WTC11 (cell line): Measurements from ENCODE around the gene ZCCHC7. TPM values are rescaled to one million over a fixed set of nuclear protein-coding genes. Genes with fewer than 3 reads are reported as not detected.

Source experiments
- ATAC-seq: fragments of 200-7000 bp; cut with Tn5 transposase; 2 replicates; pipeline ENCODE4 v1.10.0; 2021; ENCODE audit warnings: mild to moderate bottlenecking, moderate library complexity
- CTCF ChIA-PET: fragments of 300-600 bp; sonication (Branson Sonifier 250); formaldehyde crosslinking; loops from one replicate; lab custom pipeline; 2021; ENCODE audit warnings: antibody characterized with exemption; lab: Charles Lee
- POLR2A ChIA-PET: fragments of 350-600 bp; sonication (Branson Sonifier 250); formaldehyde crosslinking; loops from one replicate; lab custom pipeline; 2021; ENCODE audit warnings: antibody characterized with exemption; lab: Charles Lee
- DNase-seq: peaks from one replicate; pipeline ENCODE4 v3.0.0; 2021; ENCODE audit warnings: low spot score
- H3K27ac Mint-ChIP-seq: 2 replicates; pipeline ENCODE4 v1.8.0; 2021; ENCODE audit warnings: mixed read lengths
- H3K27me3 Mint-ChIP-seq: 2 replicates; pipeline ENCODE4 v1.8.0; 2021; ENCODE audit warnings: low read depth, mild to moderate bottlenecking, moderate library complexity, mixed read lengths
- H3K36me3 Mint-ChIP-seq: 2 replicates; pipeline ENCODE4 v1.8.0; 2021; ENCODE audit warnings: mixed read lengths
- H3K4me1 Mint-ChIP-seq: 2 replicates; pipeline ENCODE4 v1.8.0; 2022; ENCODE audit warnings: mixed read lengths
- H3K4me3 Mint-ChIP-seq: 2 replicates; pipeline ENCODE4 v1.8.0; 2021; ENCODE audit warnings: mild to moderate bottlenecking, moderate library complexity, mixed read lengths
- H3K9me3 Mint-ChIP-seq: 2 replicates; pipeline ENCODE4 v1.8.0; 2021; ENCODE audit warnings: mixed read lengths
- ATF1 ChIP-seq: sonication (generic); formaldehyde crosslinking; IDR thresholded peaks from 2 replicates; pipeline ENCODE4 v1.8.1; 2023; ENCODE audit warnings: mild to moderate bottlenecking, moderate library complexity, missing genetic modification reagents
- ERG ChIP-seq: fragments of 250-450 bp; sonication (Bioruptor Pico); IDR thresholded peaks from 2 replicates; pipeline ENCODE4 v1.8.0; 2021; ENCODE audit warnings: mild to moderate bottlenecking
- ESRRA ChIP-seq: sonication (generic); formaldehyde crosslinking; IDR thresholded peaks from 2 replicates; pipeline ENCODE4 v1.8.1; 2022; ENCODE audit warnings: mild to moderate bottlenecking, missing genetic modification reagents, borderline replicate concordance
- FOXK1 ChIP-seq: sonication (generic); formaldehyde crosslinking; IDR thresholded peaks from 2 replicates; pipeline ENCODE4 v1.8.0; 2022; ENCODE audit warnings: mild to moderate bottlenecking, moderate library complexity, missing genetic modification reagents
- FOXP4 ChIP-seq: sonication (generic); formaldehyde crosslinking; IDR thresholded peaks from 2 replicates; pipeline ENCODE4 v1.8.0; 2022; ENCODE audit warnings: mild to moderate bottlenecking, missing genetic modification reagents
- GABPB1 ChIP-seq: sonication (generic); formaldehyde crosslinking; IDR thresholded peaks from 2 replicates; pipeline ENCODE4 v1.8.1; 2023; ENCODE audit warnings: mild to moderate bottlenecking, missing genetic modification reagents
- JAZF1 ChIP-seq: fragments of 250-450 bp; sonication (Bioruptor Pico); IDR thresholded peaks from 2 replicates; pipeline ENCODE4 v1.9.0; 2021; ENCODE audit warnings: moderate library complexity, mild to moderate bottlenecking, inconsistent platforms
- NFE2L1 ChIP-seq: sonication (generic); formaldehyde crosslinking; IDR thresholded peaks from 2 replicates; pipeline ENCODE4 v1.8.1; 2023; ENCODE audit warnings: missing genetic modification reagents
- STAT6 ChIP-seq: sonication (generic); formaldehyde crosslinking; conservative IDR thresholded peaks from 2 replicates; pipeline ENCODE4 v1.8.1; 2023; ENCODE audit warnings: mild to moderate bottlenecking, low read depth, missing genetic modification reagents, moderate library complexity
- TEAD1 ChIP-seq: sonication (generic); formaldehyde crosslinking; IDR thresholded peaks from 2 replicates; pipeline ENCODE4 v1.8.0; 2022; ENCODE audit warnings: mild to moderate bottlenecking, missing genetic modification reagents
- TP53 ChIP-seq: sonication (generic); formaldehyde crosslinking; IDR thresholded peaks from 2 replicates; pipeline ENCODE4 v1.8.1; 2023; ENCODE audit warnings: mild to moderate bottlenecking, missing genetic modification reagents
- ZBTB21 ChIP-seq: sonication (generic); formaldehyde crosslinking; IDR thresholded peaks from 2 replicates; pipeline ENCODE4 v1.8.1; 2023; ENCODE audit warnings: mild to moderate bottlenecking, missing genetic modification reagents, borderline replicate concordance
- ZNF121 ChIP-seq: sonication (generic); formaldehyde crosslinking; IDR thresholded peaks from 2 replicates; pipeline ENCODE4 v1.8.0; 2023; ENCODE audit warnings: missing genetic modification reagents
- ZNF232 ChIP-seq: sonication (generic); formaldehyde crosslinking; IDR thresholded peaks from 2 replicates; pipeline ENCODE4 v1.8.0; 2022; ENCODE audit warnings: mild to moderate bottlenecking, missing genetic modification reagents
- ZNF532 ChIP-seq: fragments of 250-450 bp; sonication (Bioruptor Pico); IDR thresholded peaks from 2 replicates; pipeline ENCODE4 v1.9.0; 2021; ENCODE audit warnings: mild to moderate bottlenecking, borderline replicate concordance
- ZSCAN18 ChIP-seq: fragments of 250-450 bp; sonication (Bioruptor Pico); IDR thresholded peaks from 2 replicates; pipeline ENCODE4 v2.1.2; 2022; ENCODE audit warnings: mild to moderate bottlenecking, moderate library complexity
- total RNA-seq: library from RNA; stranded (reverse); gene quantifications from 3 replicates; pipeline ENCODE4 v1.2.3, GENCODE V29; 2021
- TF ChIP-seq, protein P1 (sequence below): sonication (generic); formaldehyde crosslinking; IDR thresholded peaks from 2 replicates; pipeline ENCODE4 v1.8.1; 2023; ENCODE audit warnings: mild to moderate bottlenecking, missing genetic modification reagents

Gene ZCCHC7
- total RNA-seq, 1 experiment from 2014 or later, result 30.1 TPM

- TF ChIP-seq STAT6 (CRISPR knock-in tag) (no peak), ERG (CRISPR knock-in tag) (no peak), ZBTB21 (CRISPR knock-in tag) (no peak), TP53 (no peak), ZNF232 (CRISPR knock-in tag) (no peak)
- TF ChIP-seq, protein P1, sequence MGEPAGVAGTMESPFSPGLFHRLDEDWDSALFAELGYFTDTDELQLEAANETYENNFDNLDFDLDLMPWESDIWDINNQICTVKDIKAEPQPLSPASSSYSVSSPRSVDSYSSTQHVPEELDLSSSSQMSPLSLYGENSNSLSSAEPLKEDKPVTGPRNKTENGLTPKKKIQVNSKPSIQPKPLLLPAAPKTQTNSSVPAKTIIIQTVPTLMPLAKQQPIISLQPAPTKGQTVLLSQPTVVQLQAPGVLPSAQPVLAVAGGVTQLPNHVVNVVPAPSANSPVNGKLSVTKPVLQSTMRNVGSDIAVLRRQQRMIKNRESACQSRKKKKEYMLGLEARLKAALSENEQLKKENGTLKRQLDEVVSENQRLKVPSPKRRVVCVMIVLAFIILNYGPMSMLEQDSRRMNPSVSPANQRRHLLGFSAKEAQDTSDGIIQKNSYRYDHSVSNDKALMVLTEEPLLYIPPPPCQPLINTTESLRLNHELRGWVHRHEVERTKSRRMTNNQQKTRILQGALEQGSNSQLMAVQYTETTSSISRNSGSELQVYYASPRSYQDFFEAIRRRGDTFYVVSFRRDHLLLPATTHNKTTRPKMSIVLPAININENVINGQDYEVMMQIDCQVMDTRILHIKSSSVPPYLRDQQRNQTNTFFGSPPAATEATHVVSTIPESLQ (CRISPR knock-in tag), result no peak
Measured at GRCh38 chr9:37337301-37337890, 217.0 kb downstream of the ZCCHC7 start (continued).

GRCh38 chr9:37338218-37338617 is 217.8 kb downstream of the ZCCHC7 start:
- TF ChIP-seq TEAD1, result no peak
- TF ChIP-seq ZBTB21 (CRISPR knock-in tag), result no peak
- no peak for TF ChIP-seq NFE2L1 (CRISPR knock-in tag)
- no peak for TF ChIP-seq JAZF1 (CRISPR knock-in tag)
- TF ChIP-seq GABPB1, result no peak
- TF ChIP-seq, protein P1 (CRISPR knock-in tag), result no peak
- TF ChIP-seq ZNF121 (CRISPR knock-in tag), result no peak
- no peak for TF ChIP-seq ZSCAN18 (CRISPR knock-in tag)
- TF ChIP-seq, all 79 proteins: peak for 0
- DNase-seq (no peak), ATAC-seq (no peak)
- H3K27ac Mint-ChIP-seq, result no peak overlapping the region
- H3K4me1 Mint-ChIP-seq, result peaks cover 41% of the 10 kb centered on the region
- H3K36me3 Mint-ChIP-seq, result no peaks in the 10 kb centered on the region
- no peaks in the 10 kb centered on the region for H3K27me3 Mint-ChIP-seq
- POLR2A ChIA-PET, result no interaction called here
- H3K9me3 Mint-ChIP-seq, result no peaks in the 10 kb centered on the region
- CTCF ChIA-PET, result interaction anchor here (3.0 kb wide), 1 partner anchor 73 kb away, joined by 11 read pairs; no protein-coding TSS in a partner anchor
- H3K4me3 Mint-ChIP-seq, result no peak overlapping the region

DNA sequence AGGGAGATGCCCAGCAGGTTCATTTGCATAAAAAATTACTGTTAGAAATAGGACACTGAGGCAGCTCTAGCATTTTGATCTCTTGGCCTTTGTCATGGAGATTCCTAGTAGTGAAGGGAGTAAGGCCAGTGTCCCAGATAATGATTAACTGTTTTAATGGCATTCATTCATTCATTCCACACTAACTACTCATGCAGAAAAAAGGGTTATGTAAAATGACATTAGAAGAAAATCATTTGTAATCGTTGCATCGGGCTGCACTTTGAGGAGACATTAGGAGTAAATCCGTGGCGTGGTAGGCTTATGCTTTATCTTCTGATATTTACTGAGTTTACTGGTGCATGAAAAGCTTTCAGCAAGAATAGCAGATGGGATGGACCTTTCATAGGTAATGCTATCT is 219.5 kb downstream of the ZCCHC7 start:
- no peaks in the 10 kb centered on the region for H3K27me3 Mint-ChIP-seq
- no peak overlapping the region for H3K27ac Mint-ChIP-seq
- no peak for ATAC-seq
- no peaks in the 10 kb centered on the region for H3K36me3 Mint-ChIP-seq
- no peak for DNase-seq
- peaks cover 41% of the 10 kb centered on the region for H3K4me1 Mint-ChIP-seq
- POLR2A ChIA-PET, result no interaction called here
- no peaks in the 10 kb centered on the region for H3K9me3 Mint-ChIP-seq
- TF ChIP-seq ESRRA (CRISPR knock-in tag) (no peak), ATF1 (CRISPR knock-in tag) (no peak), FOXK1 (CRISPR knock-in tag) (no peak), FOXP4 (CRISPR knock-in tag) (no peak), ZNF532 (no peak)
- H3K4me3 Mint-ChIP-seq, result no peak overlapping the region
- CTCF ChIA-PET, result interaction anchor here (1.2 kb wide), 1 partner anchor 71 kb away, joined by 3 read pairs; no protein-coding TSS in a partner anchor
